Astrocyte (in vitro differentiated cells and primary cell): ENCODE data around the gene BANK1. TPM values are rescaled to one million over a fixed set of nuclear protein-coding genes. Genes with fewer than 3 reads are reported as not detected.

Source experiments
- DNase-seq: peaks from one replicate; pipeline ENCODE4 v3.0.0-alpha.2; 2010; ENCODE audit warnings: low read depth
- FAIRE-seq: peaks from 2 replicates; lab custom pipeline; 2011; peaks lifted over from hg19 to GRCh38; lab: Jason Lieb, UNC
- H2AFZ ChIP-seq: 2 replicates; pipeline ENCODE4 v1.6.0; 2012; ENCODE audit warnings: low read depth, low read length, inconsistent platforms
- H3K27ac ChIP-seq: 2 replicates; pipeline ENCODE4 v1.5.1; 2011; ENCODE audit warnings: low read depth, low read length, inconsistent platforms
- H3K27me3 ChIP-seq: 2 replicates; pipeline ENCODE4 v1.6.0; 2011; ENCODE audit warnings: low read length, inconsistent platforms; ENCODE audit not compliant: insufficient read depth
- H3K36me3 ChIP-seq: 2 replicates; pipeline ENCODE4 v1.5.1; 2011; ENCODE audit warnings: low read length, inconsistent platforms; ENCODE audit not compliant: insufficient read depth
- H3K4me1 ChIP-seq: 2 replicates; pipeline ENCODE4 v1.5.1; 2011; ENCODE audit warnings: low read length, inconsistent platforms; ENCODE audit not compliant: insufficient read depth
- H3K4me2 ChIP-seq: 2 replicates; pipeline ENCODE4 v1.6.0; 2012; ENCODE audit warnings: low read length, inconsistent platforms
- H3K4me3 ChIP-seq: 2 replicates; pipeline ENCODE4 v1.5.1; 2011; ENCODE audit warnings: low read depth, mild to moderate bottlenecking, low read length, inconsistent platforms; ENCODE audit not compliant: insufficient read depth
- H3K79me2 ChIP-seq: 2 replicates; pipeline ENCODE4 v1.6.0; 2012; ENCODE audit warnings: mild to moderate bottlenecking, low read length, inconsistent platforms; ENCODE audit not compliant: insufficient read depth
- H3K9ac ChIP-seq: 2 replicates; pipeline ENCODE4 v1.6.0; 2012; ENCODE audit warnings: mild to moderate bottlenecking, low read length, inconsistent platforms
- H3K9me3 ChIP-seq: 2 replicates; pipeline ENCODE4 v1.5.1; 2012; ENCODE audit warnings: low read depth, mild to moderate bottlenecking, low read length, inconsistent platforms; ENCODE audit not compliant: insufficient read depth
- H4K20me1 ChIP-seq: 2 replicates; pipeline ENCODE4 v1.6.0; 2012; ENCODE audit warnings: low read length, inconsistent platforms; ENCODE audit not compliant: insufficient read depth
- H3K27ac Mint-ChIP-seq: one replicate; pipeline ENCODE4 v1.8.0; 2021; ENCODE audit warnings: mild to moderate bottlenecking, mixed read lengths; ENCODE audit not compliant: unreplicated experiment
- H3K27me3 Mint-ChIP-seq: one replicate; pipeline ENCODE4 v1.8.0; 2021; ENCODE audit warnings: low read depth, mixed read lengths; ENCODE audit not compliant: unreplicated experiment
- H3K36me3 Mint-ChIP-seq: one replicate; pipeline ENCODE4 v1.8.0; 2021; ENCODE audit warnings: low read depth, mixed read lengths; ENCODE audit not compliant: unreplicated experiment
- H3K4me1 Mint-ChIP-seq: one replicate; pipeline ENCODE4 v1.8.0; 2021; ENCODE audit warnings: low read depth, mixed read lengths; ENCODE audit not compliant: unreplicated experiment
- H3K4me3 Mint-ChIP-seq: one replicate; pipeline ENCODE4 v1.8.0; 2021; ENCODE audit warnings: mild to moderate bottlenecking, moderate library complexity, mixed read lengths; ENCODE audit not compliant: unreplicated experiment
- H3K9me3 Mint-ChIP-seq: one replicate; pipeline ENCODE4 v1.8.0; 2021; ENCODE audit warnings: mild to moderate bottlenecking, mixed read lengths; ENCODE audit not compliant: unreplicated experiment
- EZH2 ChIP-seq: IDR thresholded peaks from 2 replicates; pipeline ENCODE4 v1.6.1; 2012; ENCODE audit warnings: mild to moderate bottlenecking, low read length, inconsistent platforms; ENCODE audit not compliant: insufficient read depth
- total RNA-seq: library from RNA; stranded (reverse); gene quantifications from 2 replicates; pipeline ENCODE4 v1.2.1, GENCODE V29; 2021
- TF ChIP-seq, protein P1 (sequence below): IDR thresholded peaks from 2 replicates; pipeline ENCODE4 v1.5.1; 2011; ENCODE audit warnings: low read depth, mild to moderate bottlenecking, inconsistent platforms, low read length, moderate library complexity; ENCODE audit not compliant: insufficient read depth

The BANK1 gene
- total RNA-seq, 1 donor from 2014 or later: 1.3 TPM

DNA sequence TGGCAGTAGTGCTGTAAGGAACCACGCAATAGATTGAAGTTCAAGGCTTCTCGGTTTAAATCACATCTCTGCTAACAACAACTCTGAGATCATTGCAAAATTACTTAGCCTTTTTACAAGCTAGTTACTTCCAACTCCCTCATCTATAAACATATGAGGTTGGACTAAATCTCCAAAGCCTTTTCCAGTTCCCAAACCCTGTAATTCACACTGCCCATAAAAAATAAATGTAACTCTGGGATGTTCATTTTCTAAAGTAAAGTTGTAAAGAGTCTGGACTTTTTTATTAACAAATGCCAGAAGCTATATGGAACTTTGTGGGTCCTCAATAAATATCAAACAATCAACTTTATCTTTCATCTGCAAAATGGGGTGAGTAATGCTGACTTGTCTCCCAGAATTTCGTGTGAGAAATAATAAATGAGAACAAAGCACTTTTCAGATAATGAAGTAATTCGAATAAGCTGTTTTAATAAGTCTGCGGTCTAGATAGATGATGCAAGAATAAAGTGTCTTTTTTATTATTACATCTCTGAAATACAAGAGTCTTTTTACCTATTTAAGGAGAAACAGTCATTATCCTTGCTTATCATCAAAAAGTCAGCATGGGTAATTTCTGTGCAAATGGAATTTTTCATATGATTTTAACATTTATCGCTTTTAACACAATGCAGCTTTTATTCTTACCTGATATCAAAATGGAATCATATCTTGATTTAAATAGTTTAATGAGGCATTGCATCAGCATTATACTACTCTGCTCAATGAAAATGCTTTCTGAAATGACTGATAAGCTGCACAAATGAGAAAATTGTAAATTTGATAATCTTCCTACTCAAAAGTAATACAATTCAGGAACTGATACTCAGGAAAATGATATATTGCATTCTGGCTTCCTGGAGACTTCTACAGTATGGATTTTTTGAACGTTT is 252.6 kb downstream of the BANK1 start:
- no peaks in the 10 kb centered on the region for H3K9me3 Mint-ChIP-seq
- H2AFZ ChIP-seq: no peak overlapping the region
- no peaks in the 10 kb centered on the region for H3K4me1 Mint-ChIP-seq
- H4K20me1 ChIP-seq: no peaks in the 10 kb centered on the region
- no peak overlapping the region for H3K9ac ChIP-seq
- H3K27me3 Mint-ChIP-seq: no peaks in the 10 kb centered on the region
- H3K4me2 ChIP-seq: no peak overlapping the region
- H3K27me3 ChIP-seq: no peaks in the 10 kb centered on the region
- no peak overlapping the region for H3K4me3 Mint-ChIP-seq
- TF ChIP-seq EZH2: no peak
- TF ChIP-seq, protein P1, sequence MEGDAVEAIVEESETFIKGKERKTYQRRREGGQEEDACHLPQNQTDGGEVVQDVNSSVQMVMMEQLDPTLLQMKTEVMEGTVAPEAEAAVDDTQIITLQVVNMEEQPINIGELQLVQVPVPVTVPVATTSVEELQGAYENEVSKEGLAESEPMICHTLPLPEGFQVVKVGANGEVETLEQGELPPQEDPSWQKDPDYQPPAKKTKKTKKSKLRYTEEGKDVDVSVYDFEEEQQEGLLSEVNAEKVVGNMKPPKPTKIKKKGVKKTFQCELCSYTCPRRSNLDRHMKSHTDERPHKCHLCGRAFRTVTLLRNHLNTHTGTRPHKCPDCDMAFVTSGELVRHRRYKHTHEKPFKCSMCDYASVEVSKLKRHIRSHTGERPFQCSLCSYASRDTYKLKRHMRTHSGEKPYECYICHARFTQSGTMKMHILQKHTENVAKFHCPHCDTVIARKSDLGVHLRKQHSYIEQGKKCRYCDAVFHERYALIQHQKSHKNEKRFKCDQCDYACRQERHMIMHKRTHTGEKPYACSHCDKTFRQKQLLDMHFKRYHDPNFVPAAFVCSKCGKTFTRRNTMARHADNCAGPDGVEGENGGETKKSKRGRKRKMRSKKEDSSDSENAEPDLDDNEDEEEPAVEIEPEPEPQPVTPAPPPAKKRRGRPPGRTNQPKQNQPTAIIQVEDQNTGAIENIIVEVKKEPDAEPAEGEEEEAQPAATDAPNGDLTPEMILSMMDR: no peak
- H3K4me1 ChIP-seq: no peaks in the 10 kb centered on the region
- H3K4me3 ChIP-seq: no peak overlapping the region
- H3K27ac Mint-ChIP-seq: no peak overlapping the region
- H3K36me3 ChIP-seq: no peaks in the 10 kb centered on the region
- H3K79me2 ChIP-seq: no peaks in the 10 kb centered on the region
- DNase-seq (no peak), FAIRE-seq (no peak)
- no peak overlapping the region for H3K27ac ChIP-seq
- H3K9me3 ChIP-seq: no peaks in the 10 kb centered on the region
- H3K36me3 Mint-ChIP-seq: no peaks in the 10 kb centered on the region

DNA sequence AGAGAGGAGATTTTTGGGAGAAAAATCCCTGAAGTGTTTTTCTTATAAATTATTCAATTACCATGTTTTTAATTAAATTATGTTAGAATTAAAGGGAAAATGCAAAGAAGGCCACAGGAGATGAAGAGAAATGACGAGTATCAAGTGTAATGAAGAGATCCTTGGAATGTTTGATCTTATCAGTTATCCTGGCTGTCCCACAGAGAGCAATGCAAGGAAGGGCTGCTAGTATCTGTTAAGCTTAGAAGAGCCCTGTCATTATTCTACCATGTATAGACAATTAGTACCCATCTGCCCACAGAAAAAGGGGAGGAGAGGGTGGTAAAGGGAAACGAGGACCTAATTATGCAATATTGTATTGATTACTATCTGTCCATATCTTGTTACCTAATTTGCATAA is 257.1 kb downstream of the BANK1 start:
- no peak overlapping the region for H3K27ac ChIP-seq
- DNase-seq (no peak), FAIRE-seq (peak; percentile 32)
- H3K9me3 ChIP-seq: no peaks in the 10 kb centered on the region
- no peak overlapping the region for H3K9ac ChIP-seq
- no peaks in the 10 kb centered on the region for H4K20me1 ChIP-seq
- no peak overlapping the region for H3K4me3 ChIP-seq
- no peaks in the 10 kb centered on the region for H3K4me1 ChIP-seq
- no peaks in the 10 kb centered on the region for H3K79me2 ChIP-seq
- H3K27ac Mint-ChIP-seq: no peak overlapping the region
- H3K27me3 Mint-ChIP-seq: no peaks in the 10 kb centered on the region
- TF ChIP-seq, protein P1: no peak
- TF ChIP-seq EZH2: no peak
- H3K4me2 ChIP-seq: no peak overlapping the region
- no peaks in the 10 kb centered on the region for H3K27me3 ChIP-seq
- H3K4me1 Mint-ChIP-seq: no peaks in the 10 kb centered on the region
- no peak overlapping the region for H3K4me3 Mint-ChIP-seq
- H3K9me3 Mint-ChIP-seq: no peaks in the 10 kb centered on the region
- H3K36me3 Mint-ChIP-seq: no peaks in the 10 kb centered on the region
- no peaks in the 10 kb centered on the region for H3K36me3 ChIP-seq
- no peak overlapping the region for H2AFZ ChIP-seq

DNA sequence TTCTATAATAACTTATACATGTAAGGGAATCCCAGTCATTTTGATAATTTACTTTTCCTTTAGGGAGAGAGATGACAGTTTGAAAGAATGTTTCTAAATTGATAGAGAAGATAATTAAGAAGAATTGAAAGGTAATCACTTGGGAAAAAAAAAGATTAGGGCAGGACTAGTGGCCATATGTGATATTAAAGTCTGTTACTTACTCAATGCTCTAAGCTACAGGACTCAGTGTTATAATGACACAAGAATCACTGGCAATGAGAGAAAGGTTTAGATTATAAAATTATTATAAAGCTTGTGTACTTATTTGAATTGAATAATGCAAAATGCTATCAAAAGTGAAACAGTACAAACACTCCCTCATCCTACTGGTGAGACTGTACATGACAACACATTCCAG is 265.3 kb downstream of the BANK1 start:
- Histone ChIP-seq H4K20me1 (no peaks in the 10 kb centered on the region), H3K36me3 (no peaks in the 10 kb centered on the region), H2AFZ (no peak overlapping the region), H3K4me2 (no peak overlapping the region), H3K79me2 (no peaks in the 10 kb centered on the region), H3K27me3 (no peaks in the 10 kb centered on the region), H3K9ac (no peak overlapping the region), H3K27ac (no peak overlapping the region), H3K4me1 (no peaks in the 10 kb centered on the region), H3K4me3 (no peak overlapping the region), H3K9me3 (no peaks in the 10 kb centered on the region)
- FAIRE-seq: no peak
- Mint-ChIP-seq H3K4me1 (no peaks in the 10 kb centered on the region), H3K4me3 (no peak overlapping the region), H3K36me3 (no peaks in the 10 kb centered on the region), H3K27ac (no peak overlapping the region), H3K27me3 (no peaks in the 10 kb centered on the region), H3K9me3 (no peaks in the 10 kb centered on the region)
- TF ChIP-seq, protein P1: no peak
- TF ChIP-seq EZH2: no peak
- DNase-seq: no peak
